Activated CD4-positive, alpha-beta T cell treated with anti-CD3 and anti-CD28 coated beads, Interleukin-2, Interleukin-6, amounts not matched to agents 100 ng/mL and 50 ng/mL, durations not matched to agents 16 hours and 8 hours (primary cell): ENCODE data around the gene NSUN5.
"Not testable (repeated sequence)": the region's sequence is repeated elsewhere in the genome, so short reads cannot be mapped to it uniquely, and the experiment has no call there.

Experiments used
- DNase-seq: peaks from one replicate; pipeline ENCODE4 v3.0.0-alpha.2; 2020

NSUN5 gene

DNA sequence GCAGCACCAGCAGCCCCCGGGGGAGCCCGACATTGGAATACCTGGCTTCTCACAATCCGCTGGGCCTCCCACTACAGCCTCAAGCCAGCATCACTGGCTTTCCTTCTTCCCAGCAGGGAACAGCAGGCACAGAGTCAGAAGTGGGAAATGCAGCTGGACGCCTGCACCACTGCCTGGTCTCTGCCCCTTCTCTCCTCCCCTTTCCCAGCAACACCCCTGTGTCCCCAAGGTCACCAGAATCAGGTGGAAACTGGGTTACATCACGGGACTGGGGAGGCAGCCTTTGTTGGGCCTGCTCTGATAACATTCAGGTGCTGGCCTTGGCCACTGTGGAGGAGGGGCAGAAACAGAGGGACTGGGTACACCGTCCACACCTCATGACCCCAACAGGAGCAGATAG lies 16.8 kb upstream of the NSUN5 start:
- DNase-seq: not testable (repeated sequence)

DNA sequence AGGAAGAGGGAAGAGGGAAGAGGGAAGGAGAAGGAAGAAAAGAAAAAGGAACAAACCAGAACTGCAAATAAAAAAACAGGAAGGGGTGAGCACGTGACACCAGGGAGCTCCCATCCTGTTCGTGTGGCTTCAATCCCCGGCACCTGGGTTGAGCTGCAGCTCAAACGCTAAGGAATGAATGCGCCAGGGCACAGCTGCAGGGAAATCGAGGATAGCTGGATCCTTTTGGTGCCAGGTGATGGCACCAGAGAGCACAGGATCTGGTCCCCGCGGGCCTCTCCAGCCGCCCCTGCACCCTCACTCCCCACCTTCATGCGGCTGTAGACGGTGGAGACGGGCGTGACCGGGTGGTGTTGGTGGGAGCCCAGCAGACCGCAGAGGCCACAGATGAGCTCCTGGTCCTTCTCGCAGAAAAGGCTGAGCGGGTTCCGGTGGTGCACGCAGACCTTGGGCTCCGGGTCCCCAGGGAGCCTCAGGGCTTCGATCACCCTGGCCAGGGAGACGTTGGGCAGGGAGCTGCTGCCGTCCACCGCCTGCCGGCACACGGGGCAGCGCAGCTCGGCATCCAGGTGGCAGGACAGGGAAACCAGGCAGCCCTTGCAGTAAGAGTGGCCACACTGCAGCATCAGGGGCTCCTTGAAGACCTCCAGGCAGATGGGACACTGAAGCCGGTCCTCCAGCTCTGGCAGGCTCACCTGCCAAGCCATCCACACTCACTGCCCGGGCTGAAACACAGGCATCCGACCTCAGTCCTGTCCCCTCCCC lies 15.6 kb upstream of the NSUN5 start:
- DNase-seq: peak; percentile 58

DNA sequence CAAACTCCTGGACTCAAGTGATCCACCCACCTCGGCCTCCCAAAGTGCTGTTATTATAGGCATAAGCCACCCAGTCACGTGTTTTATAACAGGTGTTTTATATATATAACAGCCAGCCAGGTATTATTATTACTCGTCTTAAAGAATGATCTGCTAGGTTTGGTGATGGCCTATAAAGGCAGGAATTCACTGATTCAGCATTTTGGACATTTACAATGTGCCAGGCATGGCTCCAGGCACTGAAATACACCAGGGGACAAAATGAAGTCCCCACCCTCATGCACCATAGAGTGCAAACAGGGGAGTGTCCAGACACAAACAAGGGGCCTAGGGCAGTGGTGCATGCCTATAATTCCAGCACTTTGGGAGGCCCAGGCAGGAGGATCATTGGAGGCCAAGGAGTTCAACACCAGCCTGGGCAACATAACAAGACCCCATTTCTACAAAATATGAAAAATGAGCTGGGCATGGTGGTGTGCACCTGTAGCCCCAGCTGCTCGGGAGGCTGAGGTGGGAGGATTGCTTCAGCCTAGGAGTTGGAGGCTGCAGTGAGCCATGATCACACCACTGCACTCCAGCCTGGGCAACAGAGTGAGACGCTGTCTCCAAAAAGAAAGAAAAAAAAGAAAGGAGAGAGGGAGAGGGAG lies 14.9 kb upstream of the NSUN5 start:
- not testable (repeated sequence) for DNase-seq

DNA sequence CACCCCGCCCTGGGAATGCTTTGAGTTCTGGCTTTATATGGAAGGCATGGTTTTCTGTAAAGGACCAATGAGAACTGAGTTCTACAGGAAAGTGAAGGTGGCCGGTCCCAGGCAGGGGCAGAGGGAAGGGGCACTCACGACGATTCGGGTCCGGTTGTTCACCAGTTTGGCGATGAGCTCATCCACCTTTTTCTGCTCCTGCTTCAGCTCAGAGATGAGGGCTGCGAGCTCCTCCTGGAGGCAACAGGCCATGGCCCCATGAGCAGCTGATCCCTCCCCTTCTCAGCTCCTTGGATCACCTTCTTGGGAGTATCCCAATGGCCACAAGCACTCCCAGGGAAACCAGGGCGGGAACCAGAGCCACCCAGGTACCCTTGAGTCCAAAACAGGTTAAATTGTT lies 11.4 kb upstream of the NSUN5 start:
- DNase-seq: not testable (repeated sequence)

DNA sequence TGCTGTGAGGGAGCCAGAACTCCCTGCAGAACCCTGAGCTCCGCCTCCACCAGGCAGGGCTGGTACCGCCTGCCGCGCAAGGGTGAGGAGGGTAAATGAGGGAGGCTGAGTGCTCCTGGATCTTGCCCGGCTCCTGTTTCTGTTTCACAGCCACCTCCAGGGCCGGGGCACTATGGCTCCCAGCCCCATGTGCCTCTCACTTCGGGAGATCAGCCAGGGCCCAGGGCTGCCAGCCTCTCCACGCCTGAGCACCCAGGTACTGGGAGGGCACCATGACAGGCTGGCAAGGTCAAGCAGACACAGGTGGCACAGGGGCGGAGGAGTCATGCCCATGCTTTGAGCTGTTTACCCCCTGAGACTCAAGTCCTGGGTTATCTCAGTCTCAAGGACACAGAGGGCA lies 10.9 kb upstream of the NSUN5 start:
- not testable (repeated sequence) for DNase-seq

DNA sequence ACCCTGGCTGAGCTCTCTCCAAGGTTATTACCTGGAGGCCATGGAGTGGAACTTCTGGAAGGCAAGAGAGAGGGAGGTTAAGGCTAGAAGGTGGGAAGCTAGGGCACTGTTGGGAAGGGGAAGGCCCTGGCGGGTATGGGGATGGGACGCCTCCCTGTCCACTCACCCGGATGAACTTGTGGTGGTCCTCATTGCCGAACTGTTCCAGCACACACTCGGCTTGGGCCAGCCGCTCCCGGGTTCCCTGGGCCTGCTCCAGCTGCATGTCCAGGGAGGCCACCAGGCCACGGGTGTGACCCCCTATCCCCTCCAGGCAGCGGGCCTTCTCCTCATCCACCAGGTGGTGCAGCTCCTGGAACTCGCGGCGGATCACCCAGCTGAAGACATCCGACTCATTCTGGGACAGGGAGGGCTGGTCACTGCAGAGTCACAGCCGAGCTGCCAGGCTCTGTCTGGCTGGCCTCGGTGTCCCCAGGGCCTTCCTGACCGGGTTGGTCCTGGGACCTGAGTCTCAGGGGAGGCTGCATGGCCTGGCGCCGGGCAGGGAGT lies 10.1 kb upstream of the NSUN5 start:
- not testable (repeated sequence) for DNase-seq

DNA sequence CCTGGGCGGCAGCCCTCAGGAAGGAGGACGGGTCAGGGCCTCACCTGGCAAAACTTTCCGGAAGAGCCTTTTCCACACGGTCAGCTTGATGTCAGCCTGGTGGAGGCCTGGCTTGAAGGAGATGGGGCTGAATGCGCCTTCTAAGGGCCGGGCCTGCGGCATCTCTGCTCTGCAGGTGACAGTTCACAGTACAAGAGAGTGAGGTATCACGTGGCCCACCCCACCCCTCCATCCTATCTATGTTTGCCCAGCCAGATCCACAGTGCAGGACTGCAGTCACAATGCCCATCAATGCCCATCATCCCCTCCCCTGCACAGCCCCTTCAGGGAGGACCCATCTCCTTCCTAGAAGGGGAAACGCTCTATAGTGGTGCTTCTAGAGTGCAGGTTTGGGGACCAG lies 7.9 kb upstream of the NSUN5 start:
- no peak for DNase-seq

DNA sequence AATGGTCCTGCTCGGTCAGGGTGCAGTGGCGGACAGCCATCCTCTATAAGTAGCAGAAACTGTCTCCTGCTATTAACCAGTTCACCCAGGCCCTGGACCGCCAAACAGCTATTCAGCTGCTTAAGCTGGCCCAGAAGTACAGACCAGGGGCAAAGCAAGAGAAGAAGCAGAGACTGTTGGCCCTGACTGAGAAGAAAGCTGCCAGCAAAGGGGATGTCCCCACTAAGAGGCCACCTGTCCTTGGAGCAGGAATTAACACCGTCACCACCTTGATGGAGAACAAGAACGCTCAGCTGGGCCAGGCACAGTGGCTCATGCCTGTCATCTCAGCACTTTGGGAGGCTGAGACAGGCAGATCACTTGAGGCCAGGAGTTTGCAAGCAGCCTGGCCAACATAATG lies 5.6 kb upstream of the NSUN5 start:
- DNase-seq: no peak

DNA sequence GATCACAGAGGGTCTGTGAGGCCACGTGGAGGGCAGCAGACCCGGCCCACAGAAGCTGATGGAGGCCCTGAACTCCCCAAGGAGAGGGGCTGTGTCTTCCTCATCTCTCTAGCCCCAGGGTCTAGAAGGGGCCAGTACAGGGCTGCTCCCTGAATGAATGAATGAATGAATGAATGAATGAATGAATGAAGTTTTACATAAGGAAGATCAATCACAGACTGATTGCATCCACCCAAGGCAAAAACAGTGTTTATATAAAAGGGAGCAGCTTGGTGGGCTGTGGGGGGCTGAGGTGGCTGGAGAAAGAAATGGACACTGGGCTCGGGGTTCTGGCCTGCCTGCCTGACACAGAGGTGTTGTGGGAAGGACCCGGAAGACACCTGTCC lies 4.9 kb upstream of the NSUN5 start:
- no peak for DNase-seq

DNA sequence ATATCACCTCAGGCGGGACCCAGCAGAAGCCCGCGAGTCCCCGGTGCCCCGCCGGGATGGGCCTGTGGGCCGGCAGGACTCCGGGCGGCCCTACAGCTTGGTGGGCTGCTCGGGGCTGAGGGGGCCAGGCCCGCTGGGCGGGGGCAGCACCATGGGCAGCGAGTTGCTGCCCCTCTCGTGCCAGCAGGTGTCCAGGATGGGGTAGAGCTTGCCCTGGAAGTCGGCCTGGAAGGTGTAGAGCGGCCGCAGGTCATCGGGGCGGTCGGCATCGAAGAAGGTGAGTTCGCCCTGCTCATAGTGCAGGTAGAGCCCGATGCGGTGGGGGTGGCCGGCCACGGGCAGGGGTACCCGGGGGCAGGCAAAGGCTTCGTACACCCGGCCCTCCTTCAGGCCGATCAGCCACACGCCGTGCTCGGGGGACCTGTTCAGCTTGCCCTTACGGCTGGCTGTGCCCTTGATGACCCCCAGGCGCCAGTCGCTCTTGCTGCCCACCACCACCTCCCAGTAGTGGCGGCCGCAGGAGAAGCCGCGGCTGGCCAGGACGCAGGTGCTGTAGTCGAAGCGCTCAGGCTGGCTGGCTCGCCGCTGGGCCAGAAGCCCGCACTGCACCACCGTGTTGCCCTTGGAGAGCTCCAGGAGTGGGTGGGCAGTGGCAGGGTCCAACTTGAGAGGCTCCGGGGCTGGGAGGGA lies 4.3 kb upstream of the NSUN5 start:
- DNase-seq: no peak

DNA sequence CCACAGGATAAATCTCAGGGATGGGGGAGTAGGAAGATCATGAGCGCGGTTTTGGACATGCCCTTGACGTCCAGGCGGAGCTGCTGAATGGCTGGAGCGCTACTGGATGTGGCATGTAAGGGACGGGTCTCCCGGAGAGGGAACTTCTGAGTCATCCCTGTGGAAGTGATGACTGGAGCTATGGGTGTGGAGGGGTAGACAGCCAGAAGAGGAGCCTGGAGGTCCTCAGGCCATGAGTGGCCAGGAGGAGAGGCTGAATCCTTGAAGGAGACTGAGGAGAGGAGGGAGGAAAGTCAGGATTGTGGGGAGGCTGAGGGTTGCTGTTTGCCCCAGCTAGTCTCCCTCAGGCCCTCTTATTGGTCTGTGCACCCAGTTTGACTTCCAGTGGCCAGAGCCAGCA lies 2.8 kb upstream of the NSUN5 start:
- DNase-seq: not testable (repeated sequence)

DNA sequence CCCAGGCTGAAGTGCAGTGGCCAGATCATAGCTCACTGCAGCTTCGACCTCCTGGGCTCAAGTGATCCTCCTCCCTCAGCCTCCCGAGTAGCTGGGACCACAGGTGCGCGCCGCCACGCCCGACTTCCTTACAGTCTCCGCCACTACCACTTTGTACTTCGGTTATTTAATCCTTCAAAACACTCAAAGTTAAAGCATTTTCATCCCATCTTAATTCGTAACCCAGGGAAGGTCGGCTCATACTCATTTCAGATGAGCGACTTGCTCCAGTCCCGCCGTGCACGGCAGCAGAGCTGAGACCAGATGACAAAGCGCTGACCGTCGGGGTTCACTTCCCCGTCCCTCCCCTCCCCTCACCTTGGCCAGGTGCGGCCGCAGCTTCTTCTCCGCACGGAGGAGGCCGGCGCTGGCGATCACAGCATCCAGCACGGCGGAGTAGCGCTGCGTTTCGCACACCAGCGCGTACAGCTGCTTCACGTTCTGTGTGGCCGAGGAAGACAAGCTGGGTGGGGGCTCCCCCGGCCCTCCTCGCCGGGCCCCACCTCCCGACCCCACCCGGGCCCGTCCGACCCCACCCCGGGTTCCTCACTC lies 457 bp downstream of the NSUN5 start:
- peak; percentile 7 for DNase-seq

DNA sequence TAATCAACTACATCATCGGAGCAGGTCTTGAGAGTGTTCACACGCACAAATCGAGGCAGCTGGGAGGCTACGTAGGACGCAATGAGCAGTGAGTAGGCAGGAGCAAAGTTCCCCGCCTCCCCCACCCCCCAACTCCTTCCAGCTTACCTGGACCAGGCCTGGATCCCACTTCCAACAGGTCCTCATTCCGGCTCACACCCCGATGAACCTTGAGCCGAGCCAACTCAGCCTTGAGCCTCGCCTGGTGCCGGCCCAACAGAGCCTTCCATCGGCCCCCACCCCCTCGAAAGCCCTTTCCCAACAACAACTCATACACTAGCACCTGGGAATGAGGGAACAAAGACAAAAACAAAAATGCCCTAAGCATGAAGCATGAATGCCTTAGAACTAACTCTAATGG lies 1.2 kb downstream of the NSUN5 start:
- DNase-seq: no peak

DNA sequence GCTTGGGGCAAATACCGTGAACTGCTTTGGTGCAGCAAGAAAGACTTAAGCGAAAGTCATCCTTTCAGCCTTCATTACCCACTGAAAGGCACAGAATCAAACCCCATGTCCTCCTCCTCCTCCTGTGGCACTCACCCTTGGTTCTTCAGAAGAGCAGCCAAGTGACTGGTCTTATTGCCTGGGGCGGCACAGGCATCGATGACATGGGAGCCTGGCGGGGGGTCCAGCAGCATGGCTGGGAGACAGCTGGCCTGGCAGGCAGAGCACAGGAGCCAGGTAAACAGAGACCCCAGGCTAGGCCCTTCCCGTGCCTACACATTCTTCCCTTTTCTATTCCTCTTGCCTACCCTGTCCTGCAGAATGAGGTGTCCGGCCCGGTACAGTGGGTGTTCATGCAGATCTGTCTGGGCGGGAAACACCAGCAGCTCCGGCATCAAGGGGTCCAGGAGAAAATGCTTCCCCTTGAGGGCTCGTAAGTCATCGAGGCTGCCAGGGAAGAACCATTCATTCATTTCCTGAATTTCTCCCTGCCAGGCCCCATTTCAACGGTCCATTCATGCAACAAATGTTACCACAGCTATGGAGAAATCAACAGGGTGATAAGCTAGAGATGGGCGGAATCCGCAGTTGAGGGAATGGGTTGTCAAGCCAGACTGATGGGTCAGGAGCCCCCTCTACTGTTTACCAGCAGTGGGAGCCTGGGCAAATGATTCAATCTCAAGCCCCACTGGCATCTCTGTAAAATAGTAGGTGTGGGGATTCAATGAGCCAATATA lies 3.8 kb downstream of the NSUN5 start:
- not testable (repeated sequence) for DNase-seq

DNA sequence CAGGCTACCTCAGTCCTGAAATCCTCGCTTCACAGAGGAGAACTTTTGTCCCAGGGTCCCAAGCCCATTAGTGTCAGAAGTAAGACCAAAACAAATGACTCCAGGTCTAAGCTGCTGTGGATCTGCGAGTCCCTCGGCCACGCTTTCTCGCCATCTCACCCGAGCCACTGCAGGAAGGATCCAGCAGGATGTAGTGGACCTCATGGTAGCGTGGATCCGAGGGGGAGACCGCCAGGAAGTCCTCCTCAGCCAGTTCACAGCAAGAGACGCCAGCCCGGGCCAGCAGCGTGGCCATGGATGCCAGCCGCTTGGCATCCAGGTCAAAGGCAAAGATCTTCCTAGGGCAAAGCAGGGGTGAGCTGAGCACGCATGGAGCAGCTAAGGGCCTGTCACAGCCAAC lies 4.6 kb downstream of the NSUN5 start:
- no peak for DNase-seq

DNA sequence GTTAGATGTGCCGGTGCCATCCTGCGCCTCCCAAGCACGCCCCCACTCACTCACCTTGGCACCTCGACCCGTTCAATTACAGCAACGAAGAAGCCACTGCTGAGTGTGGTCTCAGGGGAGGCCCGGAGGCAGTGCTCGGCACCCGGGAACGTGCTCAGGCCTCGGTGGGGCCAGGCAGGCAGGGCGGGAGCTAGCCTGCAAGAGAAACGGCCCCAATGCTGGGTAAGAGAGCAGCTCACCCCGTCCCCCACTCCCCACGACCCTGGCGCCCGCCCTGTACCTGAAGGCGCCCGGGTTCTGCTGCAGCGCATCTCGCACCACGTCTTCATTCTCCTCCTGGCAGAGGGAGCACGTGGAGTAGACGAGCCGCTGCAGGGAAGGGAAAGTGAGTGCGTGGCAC lies 5.1 kb downstream of the NSUN5 start:
- DNase-seq: no peak

DNA sequence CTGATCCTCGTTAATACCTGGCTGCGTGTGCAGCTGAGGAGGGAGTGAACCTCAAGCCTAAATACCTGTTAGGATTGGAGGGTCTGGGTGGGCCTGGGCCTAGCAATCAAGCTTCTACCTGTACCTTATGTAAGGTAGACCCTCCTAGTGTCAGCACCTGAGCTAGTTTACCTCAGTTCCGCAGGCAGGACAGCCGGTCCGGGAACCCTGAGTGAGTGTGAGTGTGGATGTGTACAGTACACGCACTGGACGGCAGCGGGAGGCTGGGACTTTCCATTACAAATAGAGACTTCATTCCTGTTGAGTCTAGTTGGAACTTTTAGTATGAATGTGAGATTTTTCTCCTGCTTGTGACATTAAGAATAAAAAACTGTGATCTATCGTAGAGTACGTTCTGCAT lies 5.8 kb downstream of the NSUN5 start:
- DNase-seq: not testable (repeated sequence)

DNA sequence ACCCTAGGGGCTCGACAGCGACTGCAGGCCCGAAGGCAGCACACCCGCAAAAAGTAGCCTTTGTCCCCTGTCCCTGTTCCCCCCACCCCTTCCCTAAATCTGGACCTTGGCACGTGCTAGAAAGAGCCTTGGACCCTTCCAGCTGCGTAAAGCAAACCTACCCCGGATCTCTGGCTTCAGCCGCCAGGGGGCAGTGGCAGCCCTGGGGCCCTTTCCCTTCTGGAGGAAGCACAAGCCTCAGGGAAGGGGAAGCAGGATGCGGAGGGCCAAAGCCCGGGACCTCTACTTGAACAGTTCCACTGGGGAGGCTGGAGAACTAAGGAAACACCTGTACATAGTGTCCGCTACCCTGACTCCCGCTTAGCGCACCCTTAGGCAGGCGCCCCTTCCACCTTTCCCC lies 7.5 kb downstream of the NSUN5 start:
- not testable (repeated sequence) for DNase-seq

DNA sequence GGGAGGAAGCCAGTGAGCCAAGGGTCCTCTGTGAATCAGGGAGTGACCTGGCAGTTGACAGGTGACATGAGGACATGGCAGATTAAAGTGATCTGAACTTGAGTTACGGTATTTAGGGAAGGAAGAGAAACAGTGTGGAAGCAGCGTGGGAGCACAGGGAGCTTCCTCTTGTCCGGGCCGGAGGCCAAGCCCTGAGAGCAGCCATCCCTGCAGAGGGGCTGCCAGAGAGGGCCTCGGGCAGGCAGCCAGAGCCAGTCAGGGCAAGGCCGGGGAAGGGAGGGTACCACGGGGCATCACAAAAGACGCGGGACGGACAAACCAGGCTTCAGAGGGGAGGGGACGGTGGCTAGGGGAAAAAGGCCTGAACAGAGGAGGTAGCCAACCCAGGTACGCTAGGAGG lies 8.8 kb downstream of the NSUN5 start:
- DNase-seq: not testable (repeated sequence)

DNA sequence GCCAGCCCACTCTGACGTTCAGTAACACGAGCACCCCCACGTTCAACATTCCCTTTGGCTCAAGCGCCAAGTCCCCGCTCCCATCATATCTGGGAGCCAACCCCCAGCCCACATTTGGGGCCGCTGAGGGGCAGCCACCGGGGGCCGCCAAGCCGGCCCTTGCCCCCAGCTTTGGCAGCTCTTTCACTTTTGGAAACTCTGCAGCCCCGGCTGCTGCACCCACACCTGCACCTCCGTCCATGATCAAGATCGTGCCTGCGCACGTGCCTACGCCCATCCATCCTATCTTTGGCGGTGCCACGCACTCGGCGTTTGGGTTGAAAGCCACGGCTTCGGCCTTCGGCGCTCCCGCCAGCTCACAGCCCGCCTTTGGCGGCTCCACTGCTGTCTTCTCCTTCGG lies 10.9 kb downstream of the NSUN5 start:
- not testable (repeated sequence) for DNase-seq

DNA sequence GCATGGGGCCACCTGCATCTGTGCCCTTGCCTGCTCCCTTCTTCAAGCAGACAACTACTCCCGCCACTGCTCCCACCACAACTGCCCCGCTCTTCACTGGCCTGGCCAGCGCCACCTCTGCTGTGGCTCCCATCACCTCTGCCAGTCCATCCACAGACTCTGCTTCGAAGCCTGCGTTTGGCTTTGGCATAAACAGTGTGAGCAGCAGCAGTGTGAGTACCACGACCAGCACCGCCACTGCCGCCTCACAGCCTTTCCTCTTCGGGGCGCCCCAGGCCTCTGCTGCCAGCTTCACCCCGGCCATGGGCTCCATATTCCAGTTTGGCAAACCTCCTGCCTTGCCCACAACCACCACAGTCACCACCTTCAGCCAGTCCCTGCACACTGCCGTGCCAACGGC lies 11.4 kb downstream of the NSUN5 start:
- DNase-seq: not testable (repeated sequence)

DNA sequence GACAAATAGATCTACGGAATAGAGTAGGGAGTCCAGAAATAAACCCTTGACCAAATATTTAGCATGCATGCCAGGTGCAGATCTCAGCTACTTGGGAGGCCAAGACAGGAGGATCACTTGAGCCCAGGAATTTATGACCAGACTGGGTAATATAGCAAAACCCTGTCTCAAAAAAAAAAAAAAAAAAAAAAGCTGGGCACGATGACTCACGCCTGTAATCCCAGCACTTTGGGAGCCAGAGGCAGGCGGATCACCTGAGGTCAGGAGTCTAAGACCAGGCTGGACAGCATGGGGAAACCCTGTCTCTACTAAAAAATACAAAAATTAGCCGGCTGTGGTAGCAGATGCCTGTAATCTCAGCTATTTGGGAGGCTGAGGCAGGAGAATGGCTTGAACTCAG lies 31.4 kb downstream of the NSUN5 start:
- not testable (repeated sequence) for DNase-seq

DNA sequence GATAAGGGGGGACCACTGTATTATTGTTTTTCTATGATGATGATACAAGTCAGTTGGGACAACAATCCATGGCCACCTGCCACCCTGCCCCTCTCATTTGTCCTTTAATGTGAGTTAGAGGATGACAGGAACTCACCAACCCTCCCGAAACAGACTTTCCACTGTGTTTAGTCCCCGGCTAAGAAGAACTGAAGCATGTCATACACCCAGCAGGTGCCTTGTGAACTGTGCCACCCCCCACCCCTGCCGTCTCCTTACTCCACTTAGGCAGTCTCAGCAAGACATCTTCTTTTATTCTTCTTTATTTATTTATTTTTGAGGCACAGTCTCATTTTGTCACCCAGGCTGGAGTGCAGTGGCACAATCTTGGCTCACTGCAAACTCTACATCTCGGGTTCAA lies 40.8 kb downstream of the NSUN5 start:
- not testable (repeated sequence) for DNase-seq
